Endothelial cell of umbilical vein (primary cell): Measurements from ENCODE around the gene FNDC8. TPM values are rescaled to one million over a fixed set of nuclear protein-coding genes. Genes with fewer than 3 reads are reported as not detected.

Source experiments
- BruUV-seq: library from RNA; stranded (reverse); fragments of 400-500 nt; replicated peaks from 2 replicates; lab custom pipeline; 2021; lab: Mats Ljungman, UMichigan
- CTCF ChIA-PET: fragments of 300-600, 350-600 bp; sonication (Branson Sonifier 250); formaldehyde crosslinking; loops from one replicate; lab custom pipeline; 2021; ENCODE audit warnings: antibody characterized with exemption, inconsistent platforms; lab: Charles Lee
- POLR2A ChIA-PET: fragments of 300-600, 350-600 bp; sonication (Branson Sonifier 250); formaldehyde crosslinking; loops from one replicate; lab custom pipeline; 2021; ENCODE audit warnings: antibody characterized with exemption, inconsistent platforms; lab: Charles Lee
- DNase-seq: peaks from one replicate; pipeline ENCODE4 v3.0.0-alpha.2; 2011; ENCODE audit warnings: low read depth, low spot score
- FAIRE-seq: peaks from 2 replicates; lab custom pipeline; 2011; peaks lifted over from hg19 to GRCh38; lab: Jason Lieb, UNC
- H2AFZ ChIP-seq: 2 replicates; pipeline ENCODE4 v1.6.0; 2012; ENCODE audit warnings: low read depth, low read length, control low read depth, inconsistent platforms
- H3K27ac ChIP-seq: 2 replicates; pipeline ENCODE4 v1.5.1; 2011; ENCODE audit warnings: low read depth, mild to moderate bottlenecking, control low read depth, low read length, moderate library complexity; ENCODE audit not compliant: insufficient read depth
- H3K27me3 ChIP-seq, 2 experiments: 2 replicates each; pipeline versions ENCODE4 v1.6.0 to v1.6.1; 2011; ENCODE audit warnings: low read length in 2 of 2, mixed read lengths in 1 of 2; ENCODE audit not compliant: control insufficient read depth in 2 of 2, insufficient read depth in 2 of 2
- H3K36me3 ChIP-seq, 2 experiments: 2 replicates in 1 of 2; 3 replicates in 1 of 2; pipeline ENCODE4 v1.5.1; 2011; ENCODE audit warnings: low read length in 2 of 2, mild to moderate bottlenecking in 1 of 2, moderate library complexity in 1 of 2; ENCODE audit not compliant: control insufficient read depth in 2 of 2, insufficient read depth in 2 of 2; ENCODE audit errors: extremely low read depth in 1 of 2
- H3K4me1 ChIP-seq: 3 replicates; pipeline ENCODE4 v1.5.1; 2011; ENCODE audit warnings: mild to moderate bottlenecking, low read length; ENCODE audit not compliant: control insufficient read depth, insufficient read depth; ENCODE audit errors: extremely low read depth
- H3K4me2 ChIP-seq: 2 replicates; pipeline ENCODE4 v1.6.1; 2011; ENCODE audit warnings: low read length, control low read depth, mixed read lengths; ENCODE audit not compliant: insufficient read depth
- H3K4me3 ChIP-seq, 3 experiments: fragments of 200-600 bp in 1 of 3; sonication (generic), shearing (Covaris generic) in 1 of 3; replicated peaks in 1 of 3; 2 replicates each; pipeline ENCODE4 v1.5.1; 2011 to 2016; ENCODE audit warnings: control low read depth in 3 of 3, low read length in 3 of 3, mild to moderate bottlenecking in 2 of 3, inconsistent platforms in 1 of 3, low read depth in 1 of 3, moderate library complexity in 1 of 3; ENCODE audit not compliant: insufficient read depth in 1 of 3
- H3K79me2 ChIP-seq: 2 replicates; pipeline ENCODE4 v1.6.0; 2012; ENCODE audit warnings: low read length, inconsistent platforms; ENCODE audit not compliant: control insufficient read depth, insufficient read depth
- H3K9ac ChIP-seq: replicated peaks from 2 replicates; pipeline ENCODE3; 2011; ENCODE audit warnings: low read length, control low read depth; ENCODE audit not compliant: insufficient read depth; ENCODE audit errors: extremely low read depth
- H3K9me1 ChIP-seq: replicated peaks from 3 replicates; pipeline ENCODE4 v1.6.0; 2011; ENCODE audit warnings: mild to moderate bottlenecking, low read length; ENCODE audit not compliant: control insufficient read depth, insufficient read depth; ENCODE audit errors: extremely low read depth
- H3K9me3 ChIP-seq: replicated peaks from 2 replicates; pipeline ENCODE4 v1.5.1; 2012; ENCODE audit warnings: low read length, inconsistent platforms; ENCODE audit not compliant: control insufficient read depth, insufficient read depth
- H4K20me1 ChIP-seq: replicated peaks from 2 replicates; pipeline ENCODE3; 2011; ENCODE audit warnings: mild to moderate bottlenecking, low read length; ENCODE audit not compliant: control insufficient read depth, insufficient read depth; ENCODE audit errors: extremely low read depth
- EZH2 ChIP-seq: IDR thresholded peaks from 2 replicates; pipeline ENCODE4 v1.6.1; 2012; ENCODE audit warnings: borderline replicate concordance, low read depth, mild to moderate bottlenecking, moderate library complexity, low read length, inconsistent platforms; ENCODE audit not compliant: severe bottlenecking
- FOS ChIP-seq: IDR thresholded peaks from 2 replicates; pipeline ENCODE4 v1.6.1; 2011; ENCODE audit warnings: mild to moderate bottlenecking, low read length, moderate library complexity, borderline replicate concordance; ENCODE audit not compliant: insufficient read depth
- GATA2 ChIP-seq: IDR thresholded peaks from 2 replicates; pipeline ENCODE4 v1.7.0; 2011; ENCODE audit warnings: low read depth, mild to moderate bottlenecking, moderate library complexity, mixed read lengths, low read length; ENCODE audit not compliant: insufficient read length, insufficient read depth
- JUN ChIP-seq: IDR thresholded peaks from 2 replicates; pipeline ENCODE4 v1.6.1; 2011; ENCODE audit warnings: borderline replicate concordance, low read depth; ENCODE audit not compliant: insufficient read length, insufficient read depth
- MYC ChIP-seq: IDR thresholded peaks from one replicate; pipeline ENCODE4 v1.6.1; 2011; ENCODE audit warnings: mild to moderate bottlenecking, low read depth, low read length
- POLR2A ChIP-seq: IDR thresholded peaks from 2 replicates; pipeline ENCODE4 v1.6.1; 2012; ENCODE audit warnings: low read depth, mild to moderate bottlenecking, control low read depth, low read length
- POLR2AphosphoS5 ChIP-seq: IDR thresholded peaks from 2 replicates; pipeline ENCODE4 v1.6.1; 2012; ENCODE audit warnings: low read depth, mild to moderate bottlenecking, control low read depth, low read length, moderate library complexity; ENCODE audit not compliant: insufficient read depth
- dilution Hi-C: fragments of 300-500 bp; cut with MboI; formaldehyde crosslinking; loops from one replicate; pipeline ENCODE4 v1.15.0; 2019; ENCODE audit warnings: low sequenced_read_pairs; ENCODE audit not compliant: extremely low pct_ligation_motif_present
- intact Hi-C: fragments of 100-400 bp; cut with micrococcal nuclease; formaldehyde crosslinking; loops from one replicate; pipeline ENCODE4 v1.10.0; 2022
- polyA plus RNA-seq, 4 experiments: library from polyadenylated mRNA; depleted of rRNA in 3 of 4; stranded (reverse) in 3 of 4; unstranded in 1 of 4; fragments of >200 nt; gene quantifications; 2 replicates each; pipeline versions ENCODE4 v1.2.1 to v1.2.3, GENCODE V29; 2011 to 2012; ENCODE audit warnings: missing spikeins in 1 of 4
- total RNA-seq: library from RNA; stranded (reverse); gene quantifications from 2 replicates; pipeline ENCODE4 v1.2.3, GENCODE V29; 2021
- TF ChIP-seq, protein P1 (sequence below), 2 donors: IDR thresholded peaks; 1 replicate in 1 of 2; 2 replicates in 1 of 2; pipeline ENCODE4 v1.5.1; 2011; ENCODE audit warnings: low read length in 2 of 2, mild to moderate bottlenecking in 2 of 2, moderate library complexity in 2 of 2, control low read depth in 1 of 2, inconsistent platforms in 1 of 2, low read depth in 1 of 2; ENCODE audit not compliant: insufficient read depth in 1 of 2; ENCODE audit errors: extremely low read depth in 1 of 2
- TF ChIP-seq, protein P2 (sequence below): IDR thresholded peaks from 2 replicates; pipeline ENCODE4 v1.6.1; 2011; ENCODE audit not compliant: insufficient read depth, insufficient read length

Gene FNDC8
- total and polyA plus RNA-seq, 2 donors (not counting 3 experiments of a cell fraction or from before 2014, with no cell fraction given): not detected

GRCh38 chr17:35101036-35101435, 20.4 kb upstream of the FNDC8 start:
- no peaks in the 10 kb centered on the region for H3K9me1 ChIP-seq
- H3K9me3 ChIP-seq: no peaks in the 10 kb centered on the region
- FAIRE-seq: no peak
- TF ChIP-seq GATA2: no peak
- TF ChIP-seq, protein P1, sequence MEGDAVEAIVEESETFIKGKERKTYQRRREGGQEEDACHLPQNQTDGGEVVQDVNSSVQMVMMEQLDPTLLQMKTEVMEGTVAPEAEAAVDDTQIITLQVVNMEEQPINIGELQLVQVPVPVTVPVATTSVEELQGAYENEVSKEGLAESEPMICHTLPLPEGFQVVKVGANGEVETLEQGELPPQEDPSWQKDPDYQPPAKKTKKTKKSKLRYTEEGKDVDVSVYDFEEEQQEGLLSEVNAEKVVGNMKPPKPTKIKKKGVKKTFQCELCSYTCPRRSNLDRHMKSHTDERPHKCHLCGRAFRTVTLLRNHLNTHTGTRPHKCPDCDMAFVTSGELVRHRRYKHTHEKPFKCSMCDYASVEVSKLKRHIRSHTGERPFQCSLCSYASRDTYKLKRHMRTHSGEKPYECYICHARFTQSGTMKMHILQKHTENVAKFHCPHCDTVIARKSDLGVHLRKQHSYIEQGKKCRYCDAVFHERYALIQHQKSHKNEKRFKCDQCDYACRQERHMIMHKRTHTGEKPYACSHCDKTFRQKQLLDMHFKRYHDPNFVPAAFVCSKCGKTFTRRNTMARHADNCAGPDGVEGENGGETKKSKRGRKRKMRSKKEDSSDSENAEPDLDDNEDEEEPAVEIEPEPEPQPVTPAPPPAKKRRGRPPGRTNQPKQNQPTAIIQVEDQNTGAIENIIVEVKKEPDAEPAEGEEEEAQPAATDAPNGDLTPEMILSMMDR (IDR thresholded peaks at IDR 0.05; ENCODE audit: extremely low read depth in 1 of 2, insufficient read depth in 1 of 2, low read depth in 1 of 2, low read length in 2 of 2): no peak
- TF ChIP-seq JUN: no peak
- no peak for TF ChIP-seq FOS
- TF ChIP-seq, protein P2, sequence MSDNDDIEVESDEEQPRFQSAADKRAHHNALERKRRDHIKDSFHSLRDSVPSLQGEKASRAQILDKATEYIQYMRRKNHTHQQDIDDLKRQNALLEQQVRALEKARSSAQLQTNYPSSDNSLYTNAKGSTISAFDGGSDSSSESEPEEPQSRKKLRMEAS: no peak
- TF ChIP-seq MYC: no peak
- TF ChIP-seq POLR2A: no peak
- no peak for TF ChIP-seq POLR2AphosphoS5
- TF ChIP-seq EZH2: no peak
- no peak overlapping the region for H3K4me3 ChIP-seq
- no peak for DNase-seq
- no peak overlapping the region for H3K27ac ChIP-seq
- ChIA-PET POLR2A (no interaction called here), CTCF (no interaction called here)
- intact Hi-C loops: no loop called here
- dilution Hi-C loops: loop anchor here (25.0 kb wide), 1 partner anchor 114 kb away; the partner anchor contains the start of gene LIG3
- H2AFZ ChIP-seq: no peak overlapping the region
- H3K4me1 ChIP-seq: no peaks in the 10 kb centered on the region
- no peaks in the 10 kb centered on the region for H3K27me3 ChIP-seq
- H3K9ac ChIP-seq: no peak overlapping the region
- no peaks in the 10 kb centered on the region for H4K20me1 ChIP-seq
- H3K4me2 ChIP-seq: no peak overlapping the region
- no peaks in the 10 kb centered on the region for H3K79me2 ChIP-seq
- BruUV-seq: no TSS peak
- peaks cover under 1 to 16% of the 10 kb centered on the region in 2 experiments for H3K36me3 ChIP-seq
